ENCODE measurements around the gene FZD4. TPM values are rescaled to one million over a fixed set of nuclear protein-coding genes. Genes with fewer than 3 reads are reported as not detected.
"Not testable (repeated sequence)": the region's sequence is repeated elsewhere in the genome, so short reads cannot be mapped to it uniquely, and the experiment has no call there.

The FZD4 gene
- total RNA-seq, 1 donor from 2014 or later = 124 TPM

DNA sequence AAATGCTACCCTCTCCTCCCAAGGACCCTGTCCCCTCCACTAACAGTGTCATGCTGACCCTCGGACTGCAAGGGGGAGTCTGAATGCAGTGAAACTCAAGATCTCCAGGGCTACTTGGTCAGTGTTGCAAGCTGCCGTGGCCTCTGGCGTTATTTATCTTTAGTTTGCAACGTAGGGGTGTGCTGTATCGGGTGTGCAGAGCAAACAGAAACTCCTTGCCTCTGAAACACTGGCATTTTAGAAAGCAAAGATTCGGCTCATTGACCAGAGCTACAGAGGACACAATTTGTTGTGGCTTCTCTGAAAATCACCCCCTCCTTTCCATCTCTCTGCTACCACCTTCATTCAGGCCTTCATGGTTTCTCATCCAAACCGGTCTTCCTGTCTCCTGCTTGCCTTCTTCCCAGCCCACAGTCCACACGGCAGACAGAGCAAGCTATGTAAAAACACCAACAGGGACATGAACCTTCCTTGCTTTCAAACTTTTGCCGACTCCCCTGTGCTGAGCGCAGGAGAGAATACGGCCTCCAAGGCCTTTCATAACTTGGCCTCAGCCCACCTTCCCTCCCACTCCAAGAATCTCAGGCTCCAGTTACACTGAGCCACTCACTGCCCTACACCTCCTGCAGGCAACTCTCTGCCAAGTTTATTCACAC, 14.9 kb downstream of the FZD4 start:
- intact Hi-C loops (cut with DNase I) = loop anchor here (1.0 to 5.0 kb wide), 3 partner anchors 15 to 482 kb away; partner anchors contain the start of gene FZD4
- Histone ChIP-seq H3K4me1 (peaks cover 19 to 50% of the 10 kb centered on the region in 2 donors), H3K4me3 (peak overlapping the region; percentile 21 to 47), H3K36me3 (peaks cover 4 to 7% of the 10 kb centered on the region in 2 donors), H3K27ac (peak overlapping the region; percentile 72 to 74), H3K27me3 (no peaks in the 10 kb centered on the region), H3K9me3 (no peaks in the 10 kb centered on the region)
- TF ChIP-seq, protein P1, sequence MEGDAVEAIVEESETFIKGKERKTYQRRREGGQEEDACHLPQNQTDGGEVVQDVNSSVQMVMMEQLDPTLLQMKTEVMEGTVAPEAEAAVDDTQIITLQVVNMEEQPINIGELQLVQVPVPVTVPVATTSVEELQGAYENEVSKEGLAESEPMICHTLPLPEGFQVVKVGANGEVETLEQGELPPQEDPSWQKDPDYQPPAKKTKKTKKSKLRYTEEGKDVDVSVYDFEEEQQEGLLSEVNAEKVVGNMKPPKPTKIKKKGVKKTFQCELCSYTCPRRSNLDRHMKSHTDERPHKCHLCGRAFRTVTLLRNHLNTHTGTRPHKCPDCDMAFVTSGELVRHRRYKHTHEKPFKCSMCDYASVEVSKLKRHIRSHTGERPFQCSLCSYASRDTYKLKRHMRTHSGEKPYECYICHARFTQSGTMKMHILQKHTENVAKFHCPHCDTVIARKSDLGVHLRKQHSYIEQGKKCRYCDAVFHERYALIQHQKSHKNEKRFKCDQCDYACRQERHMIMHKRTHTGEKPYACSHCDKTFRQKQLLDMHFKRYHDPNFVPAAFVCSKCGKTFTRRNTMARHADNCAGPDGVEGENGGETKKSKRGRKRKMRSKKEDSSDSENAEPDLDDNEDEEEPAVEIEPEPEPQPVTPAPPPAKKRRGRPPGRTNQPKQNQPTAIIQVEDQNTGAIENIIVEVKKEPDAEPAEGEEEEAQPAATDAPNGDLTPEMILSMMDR (IDR thresholded peaks at IDR 0.05) = peak in 1 of 3 experiments; percentile 7
- peak in 1 of 2 donors; percentile 86 for DNase-seq (ENCODE audit: low spot score in 2 of 2)

DNA sequence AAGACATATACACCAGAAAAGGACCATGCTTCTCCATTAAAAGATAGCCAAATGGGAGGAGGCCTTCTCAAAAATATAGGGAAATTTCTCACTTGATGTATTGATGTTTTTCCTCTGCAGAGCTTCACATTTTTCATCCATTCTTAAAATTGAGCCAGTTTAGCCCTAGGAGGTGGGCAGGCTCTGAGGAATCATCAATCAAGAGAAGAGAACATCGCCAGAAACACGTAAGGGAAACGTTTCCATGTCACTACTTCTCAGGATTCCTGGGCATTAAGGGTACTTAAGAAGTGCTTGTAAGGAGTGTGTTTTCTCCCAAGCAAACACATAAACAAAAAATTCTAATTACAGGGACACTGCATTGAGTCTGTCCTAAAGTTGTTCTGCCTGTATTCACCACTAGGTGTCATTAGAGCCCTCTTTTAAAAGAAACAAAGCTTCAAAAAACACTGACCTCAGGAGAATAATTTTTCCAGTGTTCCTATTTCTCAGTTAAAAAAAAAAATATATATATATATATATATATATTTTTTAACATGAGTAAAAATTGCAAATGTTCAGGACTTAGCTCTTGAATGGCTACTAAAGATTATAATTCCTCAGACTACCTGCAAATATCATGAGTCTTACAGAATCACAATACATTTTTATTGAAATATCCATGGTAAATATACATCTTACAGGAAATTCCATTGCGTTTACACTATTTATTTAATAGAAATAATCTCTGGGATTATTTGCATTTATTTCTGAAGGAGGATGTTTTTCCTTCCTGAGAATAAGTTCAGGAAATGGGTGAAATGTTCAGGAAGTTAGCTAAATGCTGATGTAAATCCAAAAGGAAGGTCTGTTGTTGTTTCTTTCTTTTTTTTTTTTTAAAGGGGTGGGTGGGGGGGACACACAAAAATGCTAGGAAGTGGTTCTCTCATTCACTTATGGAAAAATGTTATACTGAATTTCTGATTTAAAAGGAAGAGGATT, 16.0 kb downstream of the FZD4 start:
- peaks cover 19 to 58% of the 10 kb centered on the region in 2 donors for H3K4me1 ChIP-seq
- no peaks in the 10 kb centered on the region for H3K27me3 ChIP-seq
- DNase-seq (ENCODE audit: low spot score in 2 of 2) = no peak
- peaks cover 4% of the 10 kb centered on the region in 2 donors for H3K36me3 ChIP-seq
- TF ChIP-seq, protein P1 (IDR thresholded peaks at IDR 0.05) = peak; percentile 58 to 72 (median 67)
- intact Hi-C loops (cut with DNase I) = loop anchor here (1.0 kb wide), 1 partner anchor 351 kb away; no protein-coding TSS in a partner anchor
- no peaks in the 10 kb centered on the region for H3K9me3 ChIP-seq
- H3K27ac ChIP-seq = peak overlapping the region; percentile 74
- no peak overlapping the region for H3K4me3 ChIP-seq

DNA sequence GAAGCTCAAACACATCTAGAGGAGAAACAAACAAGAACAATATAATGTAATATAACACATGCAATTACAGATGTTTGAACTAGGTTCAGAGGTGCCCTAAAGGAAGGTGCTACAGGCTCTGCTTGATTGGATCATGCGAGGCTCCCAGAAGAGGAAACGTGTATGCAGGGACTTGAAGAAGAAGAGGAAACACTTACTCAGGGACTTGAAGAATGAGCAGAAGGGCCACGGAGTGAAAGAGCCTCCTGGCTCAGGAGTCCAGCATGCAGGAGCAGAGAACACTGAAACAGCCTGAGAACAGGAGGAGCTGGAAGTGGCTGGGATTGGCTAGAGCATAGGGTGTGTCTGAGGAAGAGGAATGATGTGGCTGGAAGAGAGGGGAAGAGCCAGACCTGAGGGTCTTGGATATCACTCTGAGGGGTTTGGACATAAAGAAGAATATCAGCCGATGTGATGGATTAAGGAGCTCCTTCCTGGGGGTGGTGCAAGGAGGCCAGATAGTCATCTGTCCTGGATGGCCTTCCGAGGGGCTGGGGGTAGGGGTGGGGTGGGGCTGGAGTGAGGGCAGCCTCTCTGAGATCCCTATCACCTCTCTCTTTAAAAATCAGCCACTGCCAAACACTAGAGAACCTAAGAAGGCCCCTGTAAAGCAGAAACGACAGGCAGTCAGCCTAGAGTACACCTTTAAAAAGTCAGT, 16.8 kb downstream of the FZD4 start:
- Histone ChIP-seq H3K4me3 (peak overlapping the region in 1 of 2 donors; percentile 37), H3K36me3 (no peaks in the 10 kb centered on the region), H3K4me1 (peaks cover 19 to 63% of the 10 kb centered on the region in 2 donors), H3K27me3 (no peaks in the 10 kb centered on the region), H3K9me3 (no peaks in the 10 kb centered on the region), H3K27ac (peak overlapping the region; percentile 59 to 74)
- no peak for DNase-seq (ENCODE audit: low spot score in 2 of 2)
- TF ChIP-seq, protein P1 (IDR thresholded peaks at IDR 0.05) = no peak
- intact Hi-C loops (cut with DNase I) = loop anchor here (1.0 kb wide), 1 partner anchor 352 kb away; no protein-coding TSS in a partner anchor

DNA sequence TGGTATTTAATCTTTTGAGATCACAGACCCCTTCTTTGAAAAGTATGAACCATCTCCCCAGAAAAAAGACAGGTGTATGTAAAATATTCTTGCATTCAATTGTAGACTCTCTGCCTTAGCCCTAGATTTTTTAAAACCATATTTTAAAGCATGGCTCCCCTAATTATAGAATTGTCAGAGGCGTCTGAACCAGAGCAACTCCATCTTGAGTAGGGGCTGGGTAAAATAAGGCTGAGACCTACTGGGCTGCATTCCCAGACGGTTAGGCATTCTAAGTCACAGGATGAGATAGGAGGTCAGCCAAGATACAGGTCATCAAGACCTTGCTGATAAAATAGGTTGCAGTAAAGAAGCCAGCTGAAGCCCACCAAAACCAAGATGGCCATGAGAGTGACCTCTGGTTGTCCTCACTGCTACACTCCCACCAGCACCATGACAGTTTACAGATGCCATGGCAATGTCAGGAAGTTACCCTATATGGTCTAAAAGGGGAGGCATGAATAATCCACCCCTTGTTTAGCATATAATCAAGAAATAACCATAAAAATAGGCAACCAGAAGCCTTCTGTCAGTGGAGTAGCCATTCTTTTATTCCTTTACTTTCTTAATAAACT, 17.9 kb downstream of the FZD4 start:
- DNase-seq (ENCODE audit: low spot score in 2 of 2); H3K4me3 ChIP-seq; H3K36me3 ChIP-seq; H3K27me3 ChIP-seq; intact Hi-C loops (cut with DNase I); H3K9me3 ChIP-seq: not testable (repeated sequence)
- H3K4me1 ChIP-seq = peaks cover 19 to 66% of the 10 kb centered on the region in 2 donors
- peak overlapping the region; percentile 59 to 74 for H3K27ac ChIP-seq

GRCh38 chr11:86934926-86935579, 20.1 kb downstream of the FZD4 start:
- DNase-seq (ENCODE audit: low spot score in 2 of 2) = no peak
- H3K4me1 ChIP-seq = peaks cover 9 to 55% of the 10 kb centered on the region in 2 donors
- TF ChIP-seq, protein P1 (IDR thresholded peaks at IDR 0.05) = no peak
- no peak overlapping the region for H3K4me3 ChIP-seq
- intact Hi-C loops (cut with DNase I) = no loop called here
- no peaks in the 10 kb centered on the region for H3K36me3 ChIP-seq
- H3K27ac ChIP-seq = peak overlapping the region; percentile 35 to 57
- no peaks in the 10 kb centered on the region for H3K9me3 ChIP-seq
- no peaks in the 10 kb centered on the region for H3K27me3 ChIP-seq

All from ascending aorta (tissue), 2 donors.